Measurements from ENCODE around the gene MALSU1. TPM values are rescaled to one million over a fixed set of nuclear protein-coding genes. Genes with fewer than 3 reads are reported as not detected.

MALSU1 gene
- total and polyA plus RNA-seq, 2 of the 13 experiments (the other 11 are each of a cell fraction or from before 2014, with no cell fraction given), result 72.0 to 141 TPM

DNA sequence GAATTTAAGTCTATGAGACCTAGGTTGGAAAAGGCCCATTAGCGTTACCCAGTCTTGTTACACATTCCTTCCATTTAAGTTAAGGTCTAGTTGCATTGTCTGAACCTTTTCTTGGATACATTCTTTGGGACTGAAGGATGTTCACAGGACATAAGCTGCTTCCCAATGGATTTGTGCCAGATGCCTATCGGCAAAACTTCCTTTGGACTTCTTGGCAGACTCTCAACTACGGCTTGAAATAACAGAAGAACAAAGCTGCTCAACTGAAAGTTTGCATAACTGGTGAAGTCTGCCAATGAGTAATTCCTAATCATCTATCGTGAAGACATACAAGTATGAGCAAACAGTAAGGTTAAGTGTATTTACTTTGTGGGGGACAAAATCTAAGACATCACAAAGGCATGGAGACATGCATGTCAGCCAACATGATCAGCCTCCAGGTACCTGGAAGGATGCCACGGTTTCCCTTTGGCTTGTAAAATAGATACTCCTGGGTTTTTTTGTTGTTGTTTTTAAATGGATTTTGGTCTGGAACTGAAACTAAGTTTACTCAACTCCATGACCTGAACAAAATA is 35.4 kb downstream of the MALSU1 start (continued):
- TF ChIP-seq, protein P1, sequence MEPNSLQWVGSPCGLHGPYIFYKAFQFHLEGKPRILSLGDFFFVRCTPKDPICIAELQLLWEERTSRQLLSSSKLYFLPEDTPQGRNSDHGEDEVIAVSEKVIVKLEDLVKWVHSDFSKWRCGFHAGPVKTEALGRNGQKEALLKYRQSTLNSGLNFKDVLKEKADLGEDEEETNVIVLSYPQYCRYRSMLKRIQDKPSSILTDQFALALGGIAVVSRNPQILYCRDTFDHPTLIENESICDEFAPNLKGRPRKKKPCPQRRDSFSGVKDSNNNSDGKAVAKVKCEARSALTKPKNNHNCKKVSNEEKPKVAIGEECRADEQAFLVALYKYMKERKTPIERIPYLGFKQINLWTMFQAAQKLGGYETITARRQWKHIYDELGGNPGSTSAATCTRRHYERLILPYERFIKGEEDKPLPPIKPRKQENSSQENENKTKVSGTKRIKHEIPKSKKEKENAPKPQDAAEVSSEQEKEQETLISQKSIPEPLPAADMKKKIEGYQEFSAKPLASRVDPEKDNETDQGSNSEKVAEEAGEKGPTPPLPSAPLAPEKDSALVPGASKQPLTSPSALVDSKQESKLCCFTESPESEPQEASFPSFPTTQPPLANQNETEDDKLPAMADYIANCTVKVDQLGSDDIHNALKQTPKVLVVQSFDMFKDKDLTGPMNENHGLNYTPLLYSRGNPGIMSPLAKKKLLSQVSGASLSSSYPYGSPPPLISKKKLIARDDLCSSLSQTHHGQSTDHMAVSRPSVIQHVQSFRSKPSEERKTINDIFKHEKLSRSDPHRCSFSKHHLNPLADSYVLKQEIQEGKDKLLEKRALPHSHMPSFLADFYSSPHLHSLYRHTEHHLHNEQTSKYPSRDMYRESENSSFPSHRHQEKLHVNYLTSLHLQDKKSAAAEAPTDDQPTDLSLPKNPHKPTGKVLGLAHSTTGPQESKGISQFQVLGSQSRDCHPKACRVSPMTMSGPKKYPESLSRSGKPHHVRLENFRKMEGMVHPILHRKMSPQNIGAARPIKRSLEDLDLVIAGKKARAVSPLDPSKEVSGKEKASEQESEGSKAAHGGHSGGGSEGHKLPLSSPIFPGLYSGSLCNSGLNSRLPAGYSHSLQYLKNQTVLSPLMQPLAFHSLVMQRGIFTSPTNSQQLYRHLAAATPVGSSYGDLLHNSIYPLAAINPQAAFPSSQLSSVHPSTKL (CRISPR knock-in tag; IDR thresholded peaks at IDR 0.05), result peak; percentile 99
- no peak for TF ChIP-seq NFE2L1 (CRISPR knock-in tag; IDR thresholded peaks at IDR 0.05; ENCODE audit: borderline replicate concordance)
- TF ChIP-seq, protein P2, sequence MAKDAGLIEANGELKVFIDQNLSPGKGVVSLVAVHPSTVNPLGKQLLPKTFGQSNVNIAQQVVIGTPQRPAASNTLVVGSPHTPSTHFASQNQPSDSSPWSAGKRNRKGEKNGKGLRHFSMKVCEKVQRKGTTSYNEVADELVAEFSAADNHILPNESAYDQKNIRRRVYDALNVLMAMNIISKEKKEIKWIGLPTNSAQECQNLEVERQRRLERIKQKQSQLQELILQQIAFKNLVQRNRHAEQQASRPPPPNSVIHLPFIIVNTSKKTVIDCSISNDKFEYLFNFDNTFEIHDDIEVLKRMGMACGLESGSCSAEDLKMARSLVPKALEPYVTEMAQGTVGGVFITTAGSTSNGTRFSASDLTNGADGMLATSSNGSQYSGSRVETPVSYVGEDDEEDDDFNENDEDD (CRISPR knock-in tag; IDR thresholded peaks at IDR 0.05; ENCODE audit: borderline replicate concordance), result peak; percentile 36; the same call in 1 of the 2 replicates
- TF ChIP-seq, protein P3, sequence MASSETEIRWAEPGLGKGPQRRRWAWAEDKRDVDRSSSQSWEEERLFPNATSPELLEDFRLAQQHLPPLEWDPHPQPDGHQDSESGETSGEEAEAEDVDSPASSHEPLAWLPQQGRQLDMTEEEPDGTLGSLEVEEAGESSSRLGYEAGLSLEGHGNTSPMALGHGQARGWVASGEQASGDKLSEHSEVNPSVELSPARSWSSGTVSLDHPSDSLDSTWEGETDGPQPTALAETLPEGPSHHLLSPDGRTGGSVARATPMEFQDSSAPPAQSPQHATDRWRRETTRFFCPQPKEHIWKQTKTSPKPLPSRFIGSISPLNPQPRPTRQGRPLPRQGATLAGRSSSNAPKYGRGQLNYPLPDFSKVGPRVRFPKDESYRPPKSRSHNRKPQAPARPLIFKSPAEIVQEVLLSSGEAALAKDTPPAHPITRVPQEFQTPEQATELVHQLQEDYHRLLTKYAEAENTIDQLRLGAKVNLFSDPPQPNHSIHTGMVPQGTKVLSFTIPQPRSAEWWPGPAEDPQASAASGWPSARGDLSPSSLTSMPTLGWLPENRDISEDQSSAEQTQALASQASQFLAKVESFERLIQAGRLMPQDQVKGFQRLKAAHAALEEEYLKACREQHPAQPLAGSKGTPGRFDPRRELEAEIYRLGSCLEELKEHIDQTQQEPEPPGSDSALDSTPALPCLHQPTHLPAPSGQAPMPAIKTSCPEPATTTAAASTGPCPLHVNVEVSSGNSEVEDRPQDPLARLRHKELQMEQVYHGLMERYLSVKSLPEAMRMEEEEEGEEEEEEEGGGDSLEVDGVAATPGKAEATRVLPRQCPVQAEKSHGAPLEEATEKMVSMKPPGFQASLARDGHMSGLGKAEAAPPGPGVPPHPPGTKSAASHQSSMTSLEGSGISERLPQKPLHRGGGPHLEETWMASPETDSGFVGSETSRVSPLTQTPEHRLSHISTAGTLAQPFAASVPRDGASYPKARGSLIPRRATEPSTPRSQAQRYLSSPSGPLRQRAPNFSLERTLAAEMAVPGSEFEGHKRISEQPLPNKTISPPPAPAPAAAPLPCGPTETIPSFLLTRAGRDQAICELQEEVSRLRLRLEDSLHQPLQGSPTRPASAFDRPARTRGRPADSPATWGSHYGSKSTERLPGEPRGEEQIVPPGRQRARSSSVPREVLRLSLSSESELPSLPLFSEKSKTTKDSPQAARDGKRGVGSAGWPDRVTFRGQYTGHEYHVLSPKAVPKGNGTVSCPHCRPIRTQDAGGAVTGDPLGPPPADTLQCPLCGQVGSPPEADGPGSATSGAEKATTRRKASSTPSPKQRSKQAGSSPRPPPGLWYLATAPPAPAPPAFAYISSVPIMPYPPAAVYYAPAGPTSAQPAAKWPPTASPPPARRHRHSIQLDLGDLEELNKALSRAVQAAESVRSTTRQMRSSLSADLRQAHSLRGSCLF (CRISPR knock-in tag; IDR thresholded peaks at IDR 0.05; ENCODE audit: borderline replicate concordance), result no peak
- TF ChIP-seq FOXK1 (CRISPR knock-in tag; IDR thresholded peaks at IDR 0.05; ENCODE audit: borderline replicate concordance, low read depth), result peak; percentile 75; the same call in 1 of the 2 replicates
- 0 out of 2 replicates have a peak, but pooled peaks have one; percentile 20 for TF ChIP-seq KDM2A (CRISPR knock-in tag; IDR thresholded peaks at IDR 0.05; ENCODE audit: borderline replicate concordance, low read depth)
- no peak for TF ChIP-seq WIZ (CRISPR knock-in tag; IDR thresholded peaks at IDR 0.05)
- TF ChIP-seq EZH2 (conservative IDR thresholded peaks at IDR 0.05; ENCODE audit: low read depth, low read length), result no peak
- no peak for TF ChIP-seq ZNF562 (CRISPR knock-in tag; IDR thresholded peaks at IDR 0.05; ENCODE audit: borderline replicate concordance)
- TF ChIP-seq NR2F6 (IDR thresholded peaks at IDR 0.05), result peak; percentile 99
- peak; percentile 96 for TF ChIP-seq NR2F6 (CRISPR knock-in tag; IDR thresholded peaks at IDR 0.05)
- TF ChIP-seq NKX3-1 (CRISPR knock-in tag; IDR thresholded peaks at IDR 0.05), result peak; percentile 91
- TF ChIP-seq MAFK (conservative IDR thresholded peaks at IDR 0.05 in 1 of 2, IDR thresholded peaks at IDR 0.05 in 1 of 2; ENCODE audit: low read length in 2 of 2), result no peak
- TF ChIP-seq, protein P4, sequence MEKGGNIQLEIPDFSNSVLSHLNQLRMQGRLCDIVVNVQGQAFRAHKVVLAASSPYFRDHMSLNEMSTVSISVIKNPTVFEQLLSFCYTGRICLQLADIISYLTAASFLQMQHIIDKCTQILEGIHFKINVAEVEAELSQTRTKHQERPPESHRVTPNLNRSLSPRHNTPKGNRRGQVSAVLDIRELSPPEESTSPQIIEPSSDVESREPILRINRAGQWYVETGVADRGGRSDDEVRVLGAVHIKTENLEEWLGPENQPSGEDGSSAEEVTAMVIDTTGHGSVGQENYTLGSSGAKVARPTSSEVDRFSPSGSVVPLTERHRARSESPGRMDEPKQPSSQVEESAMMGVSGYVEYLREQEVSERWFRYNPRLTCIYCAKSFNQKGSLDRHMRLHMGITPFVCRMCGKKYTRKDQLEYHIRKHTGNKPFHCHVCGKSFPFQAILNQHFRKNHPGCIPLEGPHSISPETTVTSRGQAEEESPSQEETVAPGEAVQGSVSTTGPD (CRISPR knock-in tag; IDR thresholded peaks at IDR 0.05), result peak; percentile 65; the same call in 1 of the 2 replicates
- 0 out of 2 replicates have a peak, but pooled peaks have one; percentile 15 for TF ChIP-seq ELF1 (CRISPR knock-in tag; IDR thresholded peaks at IDR 0.05)
- peak; percentile 70; the same call in 1 of the 2 replicates for TF ChIP-seq SALL1 (CRISPR knock-in tag; IDR thresholded peaks at IDR 0.05)
- no peak for TF ChIP-seq HNRNPK (IDR thresholded peaks at IDR 0.05; ENCODE audit: low read depth, low read length, poor library complexity, severe bottlenecking)
- TF ChIP-seq NCOA2 (CRISPR knock-in tag; IDR thresholded peaks at IDR 0.05), result peak; percentile 97
- TF ChIP-seq FOXP1 (IDR thresholded peaks at IDR 0.05), result no peak
- peak; percentile 94 for TF ChIP-seq FOXP1 (CRISPR knock-in tag; IDR thresholded peaks at IDR 0.05)
